OCI-M1 (cell line): ENCODE measurements around the gene PLA2G4A.

Experiments
- DNase-seq: peaks from one replicate; lab custom pipeline; 2025; lab: John Stamatoyannopoulos, UW

The PLA2G4A gene

GRCh38 chr1:186977266-186977957 lies 148.7 kb downstream of the PLA2G4A start:
- DNase-seq, result no peak

- peak; percentile 63 for DNase-seq
Observed at GRCh38 chr1:186978596-186979556, 150.1 kb downstream of the PLA2G4A start.

- no peak for DNase-seq
Observed at GRCh38 chr1:186980400-186980799, 151.7 kb downstream of the PLA2G4A start.

- DNase-seq, result no peak
Observed at GRCh38 chr1:186982116-186982515, 153.4 kb downstream of the PLA2G4A start.

GRCh38 chr1:186983327-186983726 lies 154.6 kb downstream of the PLA2G4A start:
- DNase-seq, result peak; percentile 85

GRCh38 chr1:186984959-186985358 lies 156.2 kb downstream of the PLA2G4A start:
- DNase-seq, result no peak

GRCh38 chr1:186985889-186986491 lies 157.2 kb downstream of the PLA2G4A start:
- DNase-seq, result peak; percentile 89

GRCh38 chr1:186987065-186987464 lies 158.3 kb downstream of the PLA2G4A start:
- no peak for DNase-seq

GRCh38 chr1:186987769-186988168 lies 159.0 kb downstream of the PLA2G4A start:
- DNase-seq, result no peak

GRCh38 chr1:186993996-186994395 lies 165.2 kb downstream of the PLA2G4A start:
- no peak for DNase-seq

GRCh38 chr1:186994897-186995296 lies 166.1 kb downstream of the PLA2G4A start:
- no peak for DNase-seq

- DNase-seq, result no peak
Observed at GRCh38 chr1:186996816-186997215, 168.1 kb downstream of the PLA2G4A start.

- DNase-seq, result no peak
Observed at GRCh38 chr1:186997877-186998276, 169.1 kb downstream of the PLA2G4A start.

- no peak for DNase-seq
Observed at GRCh38 chr1:186999506-186999905, 170.8 kb downstream of the PLA2G4A start.

- no peak for DNase-seq
Observed at GRCh38 chr1:187001198-187001889, 172.6 kb downstream of the PLA2G4A start.

- no peak for DNase-seq
Observed at GRCh38 chr1:187003353-187003752, 174.6 kb downstream of the PLA2G4A start.

- DNase-seq, result peak; percentile 38
Observed at GRCh38 chr1:187006896-187007295, 178.1 kb downstream of the PLA2G4A start.

GRCh38 chr1:187009320-187009719 lies 180.6 kb downstream of the PLA2G4A start:
- DNase-seq, result no peak

GRCh38 chr1:187010571-187011309 lies 182.0 kb downstream of the PLA2G4A start:
- DNase-seq, result peak; percentile 28

- DNase-seq, result no peak
Observed at GRCh38 chr1:187013582-187014200, 184.9 kb downstream of the PLA2G4A start.

GRCh38 chr1:187018291-187018690 lies 189.5 kb downstream of the PLA2G4A start:
- DNase-seq, result no peak
